ENCODE data around the gene OR6V1.

Gene OR6V1

GRCh38 chr7:143042159-143042789 lies 9.9 kb upstream of the OR6V1 start:
- TF ChIP-seq CTCF (conservative IDR thresholded peaks at IDR 0.05; ENCODE audit: low read depth, low read length), result no peak
- no peak overlapping the region for H3K4me3 ChIP-seq (ENCODE audit: low read depth, low read length)
- peak; percentile 6 for DNase-seq (ENCODE audit: low read depth)

- DNase-seq (ENCODE audit: low read depth), result peak; percentile 5
- no peak for TF ChIP-seq CTCF (conservative IDR thresholded peaks at IDR 0.05; ENCODE audit: low read depth, low read length)
- no peak overlapping the region for H3K4me3 ChIP-seq (ENCODE audit: low read depth, low read length)
These were observed 9.3 kb upstream of the OR6V1 start for GRCh38 chr7:143042790-143043271.

DNA sequence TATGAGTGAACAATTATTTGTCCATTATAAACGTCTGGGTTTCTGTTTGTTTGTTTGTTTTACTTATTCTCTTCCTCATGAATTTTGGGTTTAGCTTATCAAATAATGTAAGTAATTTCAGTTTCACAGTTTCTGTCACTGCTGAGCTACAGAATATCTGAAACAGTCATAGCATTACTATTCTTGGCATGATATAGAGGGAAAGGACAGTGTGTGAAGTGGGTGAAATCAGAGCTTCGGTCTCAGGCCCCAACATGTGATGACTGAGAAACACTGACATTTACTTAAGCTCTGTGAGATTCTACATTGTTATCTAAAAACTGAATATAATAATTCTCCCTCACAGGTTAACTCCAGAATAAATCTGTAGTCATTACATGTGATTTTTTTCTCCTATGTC lies 8.8 kb upstream of the OR6V1 start:
- peak; percentile 51 for DNase-seq (ENCODE audit: low read depth)
- no peak for TF ChIP-seq CTCF (conservative IDR thresholded peaks at IDR 0.05; ENCODE audit: low read depth, low read length)
- no peak overlapping the region for H3K4me3 ChIP-seq (ENCODE audit: low read depth, low read length)

DNA sequence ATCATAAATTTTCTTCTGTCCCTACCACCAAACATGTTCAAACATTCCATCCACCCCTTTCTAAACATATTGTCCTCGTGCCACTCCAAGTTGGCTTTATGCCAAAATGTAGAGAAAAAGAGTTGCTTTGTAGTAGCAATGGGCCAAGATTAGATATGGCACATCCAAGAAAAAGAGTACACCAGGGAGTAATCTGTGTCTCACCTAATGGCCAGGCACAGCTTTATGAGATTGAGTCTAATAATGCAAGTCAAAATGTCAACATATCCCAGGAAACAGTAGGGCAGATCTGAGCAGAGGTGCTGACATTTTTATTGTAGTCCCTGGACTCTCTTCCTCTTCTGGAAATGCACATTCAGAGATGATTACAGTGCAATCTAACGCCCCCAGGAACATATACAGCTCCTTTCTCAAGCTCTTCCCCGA lies 5.7 kb upstream of the OR6V1 start:
- DNase-seq (ENCODE audit: low read depth), result no peak
- no peak overlapping the region for H3K4me3 ChIP-seq (ENCODE audit: low read depth, low read length)
- TF ChIP-seq CTCF (conservative IDR thresholded peaks at IDR 0.05; ENCODE audit: low read depth, low read length), result no peak

DNA sequence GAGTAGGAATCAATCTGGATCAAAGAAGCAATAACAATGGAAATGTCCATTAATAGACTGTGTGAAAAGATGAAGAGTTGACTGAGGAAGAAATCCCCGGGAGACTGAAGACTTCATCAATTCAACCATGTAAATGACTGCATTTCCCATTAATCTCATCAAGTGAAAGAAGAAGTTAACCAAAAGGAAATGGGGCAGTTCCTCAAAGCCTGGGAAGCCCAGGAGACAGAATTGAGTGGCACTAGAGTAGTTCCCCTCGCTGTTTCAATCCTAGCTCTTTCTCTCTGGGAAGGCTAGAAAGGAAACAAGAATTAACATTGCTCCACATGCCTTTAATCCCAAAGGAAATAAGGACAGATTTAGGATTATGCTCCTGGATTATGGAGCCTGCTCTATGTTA lies 4.8 kb upstream of the OR6V1 start:
- H3K4me3 ChIP-seq (ENCODE audit: low read depth, low read length), result no peak overlapping the region
- TF ChIP-seq CTCF (conservative IDR thresholded peaks at IDR 0.05; ENCODE audit: low read depth, low read length), result no peak
- no peak for DNase-seq (ENCODE audit: low read depth)

- no peak for DNase-seq (ENCODE audit: low read depth)
- H3K4me3 ChIP-seq (ENCODE audit: low read depth, low read length), result no peak overlapping the region
- TF ChIP-seq CTCF (conservative IDR thresholded peaks at IDR 0.05; ENCODE audit: low read depth, low read length), result no peak
These were observed 3.3 kb upstream of the OR6V1 start for GRCh38 chr7:143048827-143049226.

GRCh38 chr7:143049362-143049761 lies 2.8 kb upstream of the OR6V1 start:
- H3K4me3 ChIP-seq (ENCODE audit: low read depth, low read length), result no peak overlapping the region
- no peak for DNase-seq (ENCODE audit: low read depth)
- no peak for TF ChIP-seq CTCF (conservative IDR thresholded peaks at IDR 0.05; ENCODE audit: low read depth, low read length)
